Activated T-helper 1 cell treated with anti-CD3 and anti-CD28 coated beads, Interleukin-12 subunit alpha, Interleukin-12 subunit beta, Interleukin-2, Interleukin-4 antibody, amounts not matched to agents 30 ng/mL and 10 ng/mL and 1 ng/mL, durations not matched to agents 14 hours and 24 hours and 36 hours (primary cell): Measurements from ENCODE around the gene NR1D1. TPM values are rescaled to one million over a fixed set of nuclear protein-coding genes. Genes with fewer than 3 reads are reported as not detected.
A peak's percentile ranks its signal among the peaks of the same experiment; 100 is the strongest.

Experiments used
- DNase-seq: peaks from one replicate; pipeline ENCODE4 v3.0.0; 2021; ENCODE audit warnings: low spot score
- H3K27ac Mint-ChIP-seq: one replicate; pipeline ENCODE4 v1.8.0; 2021; ENCODE audit warnings: mild to moderate bottlenecking, mixed read lengths
- H3K27me3 Mint-ChIP-seq: one replicate; pipeline ENCODE4 v1.8.0; 2022; ENCODE audit warnings: mild to moderate bottlenecking, moderate library complexity, mixed read lengths; ENCODE audit not compliant: insufficient read depth
- H3K36me3 Mint-ChIP-seq: one replicate; pipeline ENCODE4 v1.8.0; 2021; ENCODE audit warnings: low read depth, mixed read lengths
- H3K4me1 Mint-ChIP-seq: one replicate; pipeline ENCODE4 v1.8.0; 2021; ENCODE audit warnings: low read depth, mixed read lengths
- H3K4me3 Mint-ChIP-seq: one replicate; pipeline ENCODE4 v1.8.0; 2021; ENCODE audit warnings: mild to moderate bottlenecking, moderate library complexity, mixed read lengths
- H3K9me3 Mint-ChIP-seq: one replicate; pipeline ENCODE4 v1.8.0; 2021; ENCODE audit warnings: mixed read lengths
- intact Hi-C: fragments of 100-400 bp; cut with micrococcal nuclease; formaldehyde crosslinking; loops from one replicate; pipeline ENCODE4 v1.15.1; 2024
- total RNA-seq: library from RNA; stranded (reverse); gene quantifications from 2 replicates; pipeline ENCODE4 v1.2.3, GENCODE V29; 2022

Gene NR1D1
- total RNA-seq, 1 donor from 2014 or later = 8.7 TPM

GRCh38 chr17:40090237-40091119, 9.9 kb downstream of the NR1D1 start:
- Mint-ChIP-seq H3K36me3 (peaks cover 21% of the 10 kb centered on the region), H3K4me1 (peaks cover 10% of the 10 kb centered on the region), H3K9me3 (no peaks in the 10 kb centered on the region), H3K27me3 (no peaks in the 10 kb centered on the region), H3K4me3 (no peak overlapping the region), H3K27ac (no peak overlapping the region)
- intact Hi-C loops = loop anchor here (10.0 kb wide), 1 partner anchor 316 kb away; no protein-coding TSS in a partner anchor
- no peak for DNase-seq

- Mint-ChIP-seq H3K27me3 (no peaks in the 10 kb centered on the region), H3K27ac (no peak overlapping the region), H3K4me3 (no peak overlapping the region), H3K4me1 (no peaks in the 10 kb centered on the region), H3K36me3 (peaks cover 11% of the 10 kb centered on the region), H3K9me3 (no peaks in the 10 kb centered on the region)
- no peak for DNase-seq
- intact Hi-C loops = no loop called here
Measured at GRCh38 chr17:40089077-40089895, 11.1 kb downstream of the NR1D1 start.

GRCh38 chr17:40087903-40088718, 12.3 kb downstream of the NR1D1 start:
- H3K4me1 Mint-ChIP-seq = no peaks in the 10 kb centered on the region
- intact Hi-C loops = no loop called here
- no peak overlapping the region for H3K27ac Mint-ChIP-seq
- DNase-seq = no peak
- no peaks in the 10 kb centered on the region for H3K27me3 Mint-ChIP-seq
- H3K9me3 Mint-ChIP-seq = no peaks in the 10 kb centered on the region
- H3K36me3 Mint-ChIP-seq = no peaks in the 10 kb centered on the region
- no peak overlapping the region for H3K4me3 Mint-ChIP-seq

- H3K27me3 Mint-ChIP-seq = no peaks in the 10 kb centered on the region
- no peak overlapping the region for H3K4me3 Mint-ChIP-seq
- intact Hi-C loops = no loop called here
- no peak for DNase-seq
- H3K27ac Mint-ChIP-seq = no peak overlapping the region
- no peaks in the 10 kb centered on the region for H3K4me1 Mint-ChIP-seq
- no peaks in the 10 kb centered on the region for H3K36me3 Mint-ChIP-seq
- no peaks in the 10 kb centered on the region for H3K9me3 Mint-ChIP-seq
Measured at GRCh38 chr17:40087049-40087794, 13.2 kb downstream of the NR1D1 start.

GRCh38 chr17:40086150-40087044, 14.0 kb downstream of the NR1D1 start:
- Mint-ChIP-seq H3K27me3 (no peaks in the 10 kb centered on the region), H3K9me3 (no peaks in the 10 kb centered on the region), H3K36me3 (no peaks in the 10 kb centered on the region), H3K4me1 (no peaks in the 10 kb centered on the region), H3K4me3 (no peak overlapping the region), H3K27ac (no peak overlapping the region)
- intact Hi-C loops = loop anchor here (1.0 kb wide), 1 partner anchor 73 kb away; no protein-coding TSS in a partner anchor
- DNase-seq = no peak

- Mint-ChIP-seq H3K4me3 (no peak overlapping the region), H3K9me3 (no peaks in the 10 kb centered on the region), H3K4me1 (no peaks in the 10 kb centered on the region), H3K27ac (no peak overlapping the region), H3K27me3 (no peaks in the 10 kb centered on the region), H3K36me3 (no peaks in the 10 kb centered on the region)
- DNase-seq = no peak
- intact Hi-C loops = no loop called here
Measured at GRCh38 chr17:40084477-40084876, 15.9 kb downstream of the NR1D1 start.

GRCh38 chr17:40079545-40079944, 20.8 kb downstream of the NR1D1 start:
- Mint-ChIP-seq H3K4me3 (no peak overlapping the region), H3K27ac (no peak overlapping the region), H3K4me1 (peaks cover 11% of the 10 kb centered on the region), H3K36me3 (no peaks in the 10 kb centered on the region), H3K27me3 (no peaks in the 10 kb centered on the region), H3K9me3 (no peaks in the 10 kb centered on the region)
- intact Hi-C loops = no loop called here
- DNase-seq = no peak

GRCh38 chr17:40076591-40076990, 23.8 kb downstream of the NR1D1 start:
- H3K9me3 Mint-ChIP-seq = no peaks in the 10 kb centered on the region
- no peak for DNase-seq
- peaks cover 11% of the 10 kb centered on the region for H3K4me1 Mint-ChIP-seq
- no peak overlapping the region for H3K27ac Mint-ChIP-seq
- no peak overlapping the region for H3K4me3 Mint-ChIP-seq
- H3K36me3 Mint-ChIP-seq = no peaks in the 10 kb centered on the region
- peaks cover 3% of the 10 kb centered on the region for H3K27me3 Mint-ChIP-seq
- intact Hi-C loops = no loop called here

- H3K36me3 Mint-ChIP-seq = no peaks in the 10 kb centered on the region
- H3K27me3 Mint-ChIP-seq = peaks cover 3% of the 10 kb centered on the region
- intact Hi-C loops = loop anchor here (1.0 kb wide), 2 partner anchors 14 to 63 kb away; partner anchors contain the start of gene THRA
- H3K4me3 Mint-ChIP-seq = no peak overlapping the region
- no peak overlapping the region for H3K27ac Mint-ChIP-seq
- no peaks in the 10 kb centered on the region for H3K9me3 Mint-ChIP-seq
- H3K4me1 Mint-ChIP-seq = peaks cover 11% of the 10 kb centered on the region
- DNase-seq = no peak
Measured at GRCh38 chr17:40075942-40076498, 24.4 kb downstream of the NR1D1 start.

- H3K4me1 Mint-ChIP-seq = peaks cover 11% of the 10 kb centered on the region
- peak; percentile 50 for DNase-seq
- no peak overlapping the region for H3K4me3 Mint-ChIP-seq
- no peaks in the 10 kb centered on the region for H3K36me3 Mint-ChIP-seq
- H3K9me3 Mint-ChIP-seq = no peaks in the 10 kb centered on the region
- H3K27ac Mint-ChIP-seq = no peak overlapping the region
- intact Hi-C loops = loop anchor here (1.0 kb wide), 2 partner anchors 13 to 62 kb away; partner anchors contain the start of gene THRA
- H3K27me3 Mint-ChIP-seq = peaks cover 3% of the 10 kb centered on the region
Measured at GRCh38 chr17:40075201-40075941, 25.0 kb downstream of the NR1D1 start.

GRCh38 chr17:40074871-40075200, 25.6 kb downstream of the NR1D1 start:
- H3K4me1 Mint-ChIP-seq = peaks cover 15% of the 10 kb centered on the region

More at GRCh38 chr17:40074871-40075200, 25.6 kb downstream of the NR1D1 start:
- DNase-seq = no peak
- H3K4me3 Mint-ChIP-seq = no peak overlapping the region
- no peaks in the 10 kb centered on the region for H3K9me3 Mint-ChIP-seq
- intact Hi-C loops = loop anchor here (1.0 kb wide), 2 partner anchors 13 to 62 kb away; partner anchors contain the start of gene THRA
- no peak overlapping the region for H3K27ac Mint-ChIP-seq
- H3K36me3 Mint-ChIP-seq = no peaks in the 10 kb centered on the region
- H3K27me3 Mint-ChIP-seq = peaks cover 3% of the 10 kb centered on the region
